ELF-1 (cell line): ENCODE results near the gene SHANK1.

Experiments used
- DNase-seq: peaks from one replicate; pipeline ENCODE4 v3.0.0-alpha.2; 2016; ENCODE audit warnings: low read depth, low spot score

The SHANK1 gene

GRCh38 chr19:50728084-50728737 is 8.6 kb upstream of the SHANK1 start:
- peak; percentile 97 for DNase-seq

- no peak for DNase-seq
These were observed 6.3 kb upstream of the SHANK1 start for GRCh38 chr19:50725911-50726230.

- no peak for DNase-seq
These were observed 5.8 kb upstream of the SHANK1 start for GRCh38 chr19:50725218-50725910.

DNA sequence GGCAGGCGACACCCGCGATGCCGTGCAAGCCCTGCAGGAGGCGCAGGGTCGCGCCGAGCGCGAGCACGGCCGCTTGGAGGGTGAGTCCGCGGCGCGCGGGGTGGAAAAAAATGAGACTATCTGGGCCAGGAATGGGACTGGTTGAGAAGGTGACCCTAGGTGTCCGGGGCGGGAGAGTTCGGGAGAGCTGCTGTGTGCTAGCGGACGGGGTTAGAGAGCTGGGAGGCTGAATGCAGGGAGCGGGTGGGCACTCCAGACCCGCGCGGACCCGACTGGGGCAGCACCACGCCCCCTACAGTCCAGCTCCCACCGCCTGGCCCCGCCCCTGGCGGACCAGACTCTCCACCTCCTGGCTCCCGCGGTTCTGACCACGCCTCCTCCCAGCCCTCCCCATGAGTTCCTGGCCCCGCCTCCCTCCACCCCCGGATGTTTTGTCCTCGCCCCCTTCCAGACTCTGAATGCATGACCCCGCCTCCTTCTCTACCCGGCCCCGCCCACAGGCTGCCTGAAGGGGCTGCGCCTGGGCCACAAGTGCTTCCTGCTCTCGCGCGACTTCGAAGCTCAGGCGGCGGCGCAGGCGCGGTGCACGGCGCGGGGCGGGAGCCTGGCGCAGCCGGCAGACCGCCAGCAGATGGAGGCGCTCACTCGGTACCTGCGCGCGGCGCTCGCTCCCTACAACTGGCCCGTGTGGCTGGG is 5.1 kb upstream of the SHANK1 start:
- DNase-seq = peak; percentile 99

DNA sequence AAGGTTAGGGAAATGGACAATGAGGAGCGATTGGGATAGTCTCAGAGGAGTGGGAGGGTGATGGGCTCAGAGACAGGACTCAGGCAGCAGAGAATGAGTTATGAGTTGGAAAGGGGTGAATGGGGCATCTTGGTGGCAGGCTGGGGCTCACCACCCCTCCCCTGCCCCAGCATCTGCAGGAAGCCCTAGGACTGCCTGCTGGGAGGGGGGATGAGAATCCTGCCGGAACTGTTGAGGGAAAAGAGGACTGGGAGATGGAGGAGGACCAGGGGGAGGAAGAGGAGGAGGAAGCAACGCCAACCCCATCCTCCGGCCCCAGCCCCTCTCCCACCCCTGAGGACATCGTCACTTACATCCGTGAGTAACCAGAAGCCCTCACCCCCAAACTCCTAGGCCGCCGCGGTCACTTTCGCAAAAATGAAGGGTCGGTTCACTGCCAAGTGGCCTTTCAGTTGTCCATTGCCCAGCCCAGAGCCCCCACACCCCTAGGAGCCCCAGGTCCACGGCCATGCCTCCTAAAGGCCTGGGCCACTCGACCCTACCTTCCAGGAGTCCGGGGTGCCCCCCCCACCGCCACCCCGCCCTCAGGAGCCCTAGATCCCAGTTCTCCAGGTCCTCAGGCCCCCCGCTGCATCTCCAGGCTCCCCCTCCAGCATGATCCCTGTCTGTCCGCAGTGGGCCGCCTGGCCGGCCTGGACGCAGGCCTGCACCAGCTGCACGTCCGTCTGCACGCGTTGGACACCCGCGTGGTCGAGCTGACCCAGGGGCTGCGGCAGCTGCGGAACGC is 4.3 kb upstream of the SHANK1 start:
- DNase-seq = no peak

DNA sequence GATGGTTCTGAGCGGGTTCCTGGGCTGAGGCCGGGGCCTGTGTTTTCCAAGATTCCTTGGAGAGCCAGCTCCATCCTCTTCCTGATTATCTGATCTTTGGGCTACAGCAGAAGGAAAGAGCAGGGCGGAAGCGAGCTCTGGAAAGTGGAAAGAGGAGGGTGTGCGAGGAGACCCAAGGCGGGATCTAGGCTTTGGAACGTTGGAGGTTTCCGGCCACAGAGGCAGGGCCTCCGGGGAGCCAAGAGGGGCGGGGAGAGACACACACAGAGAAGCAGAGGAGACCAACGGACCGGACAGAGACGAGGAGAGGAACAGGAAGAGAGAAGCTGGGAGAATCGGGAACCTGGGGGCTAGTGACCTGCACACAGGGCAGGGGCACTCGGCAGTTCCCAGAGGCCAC is 3.5 kb upstream of the SHANK1 start, which contains the start of gene CLEC11A:
Gene CLEC11A, plus strand, starts transcription at position 296 of the 400 bp plus-strand sequence. CDS start 162 bp downstream, outside the sequence.
- DNase-seq = peak; percentile 65

GRCh38 chr19:50722201-50723013 is 2.8 kb upstream of the SHANK1 start:
- no peak for DNase-seq

DNA sequence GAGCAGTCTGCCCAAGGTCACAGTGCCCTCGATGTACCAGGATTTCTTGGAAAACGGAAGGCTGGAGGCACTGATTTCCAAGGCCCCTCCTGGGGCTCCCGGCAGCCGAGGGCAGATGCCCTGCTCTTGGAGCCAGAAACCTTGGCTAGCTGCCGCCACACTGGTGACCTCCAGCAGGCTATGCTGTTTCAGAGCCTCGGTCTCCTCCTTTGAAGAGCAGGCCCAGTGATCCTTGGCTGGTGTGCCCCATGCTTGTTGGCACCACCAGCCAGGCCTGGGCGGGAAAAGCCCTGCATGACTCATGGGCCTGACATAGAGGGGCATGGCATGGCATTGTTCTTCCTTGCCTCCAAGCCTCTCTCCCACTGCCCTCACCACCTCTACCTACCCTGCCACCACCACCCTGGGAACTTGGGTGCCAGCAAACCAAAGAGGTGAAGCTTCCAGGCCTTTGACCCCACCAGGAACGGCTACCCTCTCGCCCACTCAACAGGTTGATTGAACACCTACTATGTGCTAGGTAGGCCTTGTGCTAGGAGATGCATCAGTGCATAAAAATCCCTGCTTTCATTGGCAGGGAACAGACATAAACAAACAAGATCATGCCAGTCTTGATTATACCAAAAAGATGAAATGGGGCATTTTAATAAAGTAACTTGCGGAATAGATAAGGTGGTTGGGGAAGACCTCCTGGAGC is 2.0 kb upstream of the SHANK1 start:
- DNase-seq = no peak

DNA sequence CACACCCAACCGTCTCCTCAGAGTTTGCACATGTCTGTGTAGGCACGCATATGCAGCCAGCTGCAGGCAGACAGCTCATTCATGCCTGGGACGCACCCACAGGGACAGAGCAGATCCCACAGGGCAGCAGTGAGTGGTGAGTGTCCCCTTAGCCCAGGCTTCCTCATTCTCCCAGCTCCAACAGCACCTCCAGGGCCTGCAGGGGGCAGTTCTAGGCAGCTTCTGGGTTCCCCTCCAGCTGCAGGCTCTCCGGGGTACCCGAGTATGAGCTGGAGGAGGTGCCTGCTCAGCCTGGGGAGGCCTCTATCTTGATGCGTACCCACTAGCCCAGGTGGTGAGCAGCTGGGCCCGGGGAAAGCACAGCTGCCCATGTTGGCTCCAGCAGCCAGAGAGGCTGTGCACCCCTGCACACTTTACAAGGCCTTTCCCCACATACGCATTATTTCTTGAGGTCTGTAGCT is 1.3 kb upstream of the SHANK1 start:
- DNase-seq = no peak

GRCh38 chr19:50720181-50720920 is 749 bp upstream of the SHANK1 start:
- DNase-seq = no peak

- no peak for DNase-seq
These were observed 525 bp downstream of the SHANK1 start for GRCh38 chr19:50719119-50719435.

DNA sequence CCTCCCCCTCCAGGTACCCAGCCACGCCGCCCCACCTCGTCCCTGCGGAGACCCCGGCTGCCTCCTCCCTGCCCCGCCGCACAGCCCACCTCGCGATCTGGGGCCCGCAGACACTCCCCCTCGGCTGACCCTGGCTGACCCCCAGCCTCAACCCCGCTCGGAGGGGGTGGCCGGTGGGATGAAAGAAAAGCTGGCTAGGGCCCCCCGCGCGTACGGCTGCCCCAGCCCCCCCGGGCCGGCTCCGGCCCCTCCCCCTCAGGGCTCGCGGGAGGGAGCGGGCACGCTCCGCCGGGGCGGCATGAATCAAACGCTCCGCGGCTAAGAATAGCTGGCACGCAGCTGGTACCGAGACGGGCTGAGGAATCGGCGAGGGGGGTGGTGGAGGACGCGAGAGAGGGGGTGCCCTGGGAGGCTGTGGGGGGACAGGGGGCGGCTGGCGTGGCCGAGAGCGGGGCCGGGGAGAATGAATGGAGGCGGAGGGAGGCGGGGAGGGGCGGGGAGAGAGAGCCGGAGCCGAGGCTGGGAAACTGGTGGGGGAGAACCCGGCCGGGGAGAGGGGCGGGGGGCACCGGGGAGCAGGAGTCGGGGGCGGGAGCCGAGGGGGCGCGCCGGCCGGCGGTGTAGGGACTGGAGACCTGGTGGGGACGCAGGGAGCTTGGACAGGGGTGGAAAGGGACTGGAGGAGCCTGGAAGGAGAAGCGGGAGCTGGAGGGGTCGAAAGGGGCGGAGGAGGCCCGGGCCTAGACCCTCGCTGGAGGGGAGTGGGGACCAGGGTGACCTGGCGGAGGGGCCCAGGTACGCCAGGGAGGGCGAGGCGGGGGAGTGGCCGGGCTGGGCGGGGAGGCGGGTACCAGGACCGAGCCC is 1.1 kb downstream of the SHANK1 start:
- DNase-seq = no peak

DNA sequence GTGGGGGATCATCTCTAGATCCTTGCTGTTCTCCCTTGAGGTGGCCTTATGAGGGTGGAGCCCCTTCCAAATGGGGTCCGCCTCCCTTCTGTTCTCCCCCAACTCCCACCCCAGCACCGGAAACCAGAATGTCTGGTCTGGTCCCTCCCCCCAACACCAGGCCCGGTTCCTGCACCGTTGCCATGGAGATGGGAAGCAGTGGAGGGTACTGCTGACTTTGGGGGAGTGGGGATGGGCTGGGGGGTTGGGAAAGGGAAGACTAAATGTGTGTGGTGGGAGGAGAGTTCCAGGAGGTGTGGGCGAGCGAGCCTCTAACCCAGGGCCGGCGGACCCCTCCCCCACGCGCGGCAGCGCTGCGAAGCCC is 1.7 kb downstream of the SHANK1 start:
- DNase-seq = no peak

DNA sequence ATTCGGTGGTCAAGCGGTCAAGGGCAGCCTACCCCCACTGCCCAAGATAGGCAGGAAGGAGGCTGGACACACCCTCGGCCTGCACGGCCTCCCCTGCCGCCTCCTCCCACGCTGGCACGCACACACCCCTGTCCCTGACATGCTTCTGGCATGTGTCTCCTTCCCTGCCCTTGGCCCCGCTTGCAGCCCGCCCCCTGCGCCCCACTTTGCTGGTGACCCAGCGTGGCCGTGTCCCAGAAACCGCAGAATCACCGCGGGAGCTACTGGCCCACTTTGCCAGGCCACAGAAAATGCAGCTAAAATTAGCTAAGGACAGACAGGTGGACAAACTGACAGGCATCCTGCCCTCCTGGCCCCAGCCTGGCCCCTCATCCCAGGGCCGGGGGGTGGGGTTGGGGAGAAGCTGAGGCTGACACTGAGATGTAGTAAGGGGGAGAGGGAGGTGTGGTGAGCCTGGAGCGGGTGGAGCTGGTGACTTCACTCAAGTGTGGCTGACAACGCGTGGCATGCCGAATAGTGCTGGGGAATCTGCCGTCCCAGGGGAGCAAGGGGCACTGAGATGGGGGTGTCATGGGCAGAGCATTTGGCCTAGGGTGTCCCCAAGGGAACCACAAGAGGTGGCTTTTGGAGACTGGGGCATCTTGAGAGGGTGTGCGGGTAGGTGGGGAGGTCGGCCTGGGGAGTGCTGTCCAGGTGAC is 2.4 kb downstream of the SHANK1 start:
- no peak for DNase-seq

DNA sequence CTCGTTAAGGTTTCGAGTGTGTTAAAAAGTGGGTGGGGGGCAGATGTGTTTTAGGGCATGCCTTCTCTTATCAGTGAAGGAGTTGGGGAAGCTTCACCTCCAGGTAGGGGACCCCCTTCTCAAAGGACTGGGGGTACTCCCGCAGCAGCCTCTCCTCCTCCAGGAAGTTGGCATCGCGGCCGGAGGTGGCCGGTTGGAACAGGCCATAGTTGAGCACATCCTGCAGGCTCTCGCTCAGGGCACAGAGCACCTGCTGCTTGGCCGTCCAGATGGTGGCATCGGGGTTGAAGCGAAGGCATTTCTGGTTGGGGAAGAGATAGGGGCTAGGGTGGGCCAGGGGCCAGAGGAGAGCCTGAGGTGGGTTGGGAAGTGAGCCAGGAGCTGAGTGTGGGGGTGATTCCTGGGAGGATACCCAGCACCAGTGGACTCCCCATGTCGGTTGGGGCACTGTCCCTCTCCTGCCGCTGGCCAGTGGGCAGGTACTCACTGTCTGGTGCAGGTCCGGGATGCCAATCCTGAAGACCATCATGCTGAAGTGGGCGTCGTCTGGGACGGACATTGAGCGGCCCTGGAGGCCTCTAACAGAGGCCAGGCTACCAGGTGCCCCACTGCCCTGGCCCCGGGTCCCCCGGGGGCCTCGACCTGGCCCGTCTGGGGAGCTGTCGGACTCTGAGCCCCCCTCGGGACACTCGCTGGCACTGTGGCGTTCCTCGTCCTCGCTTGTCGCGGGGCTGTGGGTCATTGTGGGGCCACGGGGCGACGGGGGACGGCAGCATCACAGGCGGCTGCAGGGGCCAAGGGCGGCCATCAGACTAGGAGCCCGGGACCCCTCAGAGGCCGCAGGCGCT is 3.2 kb downstream of the SHANK1 start:
- DNase-seq = no peak

GRCh38 chr19:50713556-50714236 is 5.9 kb downstream of the SHANK1 start:
- DNase-seq = no peak

- DNase-seq = no peak
These were observed 6.8 kb downstream of the SHANK1 start for GRCh38 chr19:50712833-50713232.
